GM19438 (cell line): Measurements from ENCODE around the gene TDG.
A peak's percentile ranks its signal among the peaks of the same experiment; 100 is the strongest.

Source experiments
- ATAC-seq: cut with Tn5 transposase; IDR thresholded peaks from one replicate; pipeline ENCODE4 v1.9.1; 2021; ENCODE audit warnings: low read depth; ENCODE audit not compliant: unreplicated experiment

The TDG gene

DNA sequence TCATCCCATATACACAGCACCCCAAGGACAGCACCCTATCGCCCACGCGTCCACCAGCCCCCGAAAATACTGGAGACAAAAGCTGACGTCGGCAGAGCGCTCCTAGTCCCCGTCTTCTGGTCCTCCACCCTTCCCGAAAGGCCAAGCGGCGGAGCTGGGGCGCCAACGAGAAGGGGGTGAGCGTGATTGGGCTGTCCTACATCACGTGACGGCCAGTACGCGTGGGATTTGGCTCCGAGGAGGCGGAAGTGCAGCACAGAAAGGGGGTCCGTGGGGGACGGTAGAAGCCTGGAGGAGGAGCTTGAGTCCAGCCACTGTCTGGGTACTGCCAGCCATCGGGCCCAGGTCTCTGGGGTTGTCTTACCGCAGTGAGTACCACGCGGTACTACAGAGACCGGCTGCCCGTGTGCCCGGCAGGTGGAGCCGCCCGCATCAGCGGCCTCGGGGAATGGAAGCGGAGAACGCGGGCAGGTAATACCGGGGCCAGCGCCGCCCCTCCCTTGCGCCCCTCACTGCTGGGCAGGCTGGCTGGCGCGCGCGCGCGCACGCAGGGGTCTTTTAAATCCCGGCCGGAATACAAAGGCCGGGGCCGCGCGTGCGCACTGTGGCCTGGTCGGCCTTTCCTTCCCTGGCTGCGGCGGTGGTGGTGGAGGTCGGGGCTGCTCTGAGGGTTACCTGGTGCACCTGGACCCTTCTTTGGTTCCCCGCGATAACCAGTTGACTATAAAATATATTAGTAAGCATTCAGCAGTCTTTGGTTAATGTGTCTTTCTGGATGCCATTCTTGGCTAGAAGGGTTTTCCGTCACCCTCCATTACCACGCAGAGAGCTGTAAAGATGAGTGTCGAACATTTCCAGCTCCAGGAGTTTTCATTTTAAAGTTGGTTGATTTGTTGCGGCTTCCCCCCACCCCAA, at the start of gene TDG:
Gene TDG (plus strand): TSS at position 283 of the 915 bp plus-strand sequence. CDS start 166 bp downstream, at position 449.
- ATAC-seq = peak; percentile 97

DNA sequence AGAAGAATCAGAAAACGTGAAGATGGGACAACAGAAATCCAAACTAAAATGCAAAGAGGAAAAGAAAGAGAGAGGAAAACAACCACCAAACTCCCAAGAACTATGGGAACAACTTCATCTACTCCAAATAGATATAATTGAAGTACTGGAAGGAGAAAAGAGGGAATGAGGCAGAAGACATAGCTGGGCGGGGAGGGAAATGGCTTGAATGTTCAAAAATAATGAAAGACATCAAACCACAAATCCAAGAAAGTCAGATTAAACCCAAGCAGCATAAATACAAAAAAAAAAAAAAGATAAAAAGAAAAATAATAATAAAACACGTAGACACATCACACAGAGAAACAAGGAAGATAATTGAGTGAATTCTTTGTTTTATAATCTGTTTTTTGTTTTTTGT, 47.8 kb upstream of the TDG start:
- no peak for ATAC-seq

DNA sequence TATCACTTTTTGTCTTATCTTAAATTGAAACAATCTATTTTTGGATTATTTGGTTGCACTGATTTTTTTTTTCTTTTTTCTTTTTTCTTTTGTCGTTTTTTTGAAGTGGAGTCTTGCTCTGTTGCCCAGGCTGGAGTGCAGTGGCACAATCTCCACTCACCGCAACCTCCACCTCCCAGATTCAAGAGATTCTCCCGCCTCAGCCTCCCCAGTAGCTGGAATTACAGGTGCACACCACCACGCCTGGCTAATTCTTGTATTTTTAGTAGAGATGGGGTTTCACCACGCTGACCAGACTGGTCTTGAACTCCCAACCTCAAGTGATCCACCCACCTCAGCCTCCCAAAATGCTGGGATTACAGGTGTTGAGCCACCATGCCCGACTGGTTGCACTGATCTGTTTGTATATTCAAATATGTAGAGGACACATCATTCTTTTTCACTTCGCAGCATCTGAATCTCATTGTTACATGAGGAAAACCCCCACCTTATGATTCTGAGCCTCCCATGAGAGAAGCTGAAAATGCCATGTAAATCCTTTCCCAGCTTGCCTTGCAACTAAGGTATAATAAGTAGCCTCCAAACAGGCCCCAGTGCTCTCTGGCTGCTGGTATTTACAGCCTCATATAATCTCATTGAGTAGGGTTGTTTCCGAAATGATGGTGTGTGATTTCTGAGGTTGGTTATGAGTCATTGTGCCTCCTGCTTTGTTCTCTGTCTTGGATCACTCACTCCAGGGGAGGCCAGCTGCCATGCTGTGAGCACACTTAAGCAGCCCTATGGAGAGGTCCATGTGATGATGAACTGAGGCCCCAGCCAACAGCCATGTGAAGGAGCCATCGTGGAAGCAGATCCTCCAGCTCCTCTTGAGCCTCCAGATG, 40.7 kb upstream of the TDG start:
- peak; percentile 30 for ATAC-seq

GRCh38 chr12:103928682-103929045, 37.0 kb upstream of the TDG start:
- ATAC-seq = peak; percentile 9

- ATAC-seq = peak; percentile 22
These were observed 36.5 kb upstream of the TDG start for GRCh38 chr12:103929046-103929783.

DNA sequence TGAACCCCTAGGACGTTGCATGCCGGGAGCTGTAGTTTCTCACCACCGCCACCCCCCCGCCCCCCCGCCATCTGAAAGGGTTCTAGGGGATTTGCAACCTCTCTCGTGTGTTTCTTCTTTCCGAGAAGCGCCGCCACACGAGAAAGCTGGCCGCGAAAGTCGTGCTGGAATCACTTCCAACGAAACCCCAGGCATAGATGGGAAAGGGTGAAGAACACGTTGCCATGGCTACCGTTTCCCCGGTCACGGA, 36.0 kb upstream of the TDG start:
- no peak for ATAC-seq

GRCh38 chr12:103930034-103930786, 35.5 kb upstream of the TDG start, which contains the start of gene HSP90B1:
Gene HSP90B1 (plus strand): TSS chr12:103930410. CDS start chr12:103930516, 106 bp downstream.
- ATAC-seq = peak; percentile 54

- no peak for ATAC-seq
These were observed 34.6 kb upstream of the TDG start for GRCh38 chr12:103930787-103931735.

DNA sequence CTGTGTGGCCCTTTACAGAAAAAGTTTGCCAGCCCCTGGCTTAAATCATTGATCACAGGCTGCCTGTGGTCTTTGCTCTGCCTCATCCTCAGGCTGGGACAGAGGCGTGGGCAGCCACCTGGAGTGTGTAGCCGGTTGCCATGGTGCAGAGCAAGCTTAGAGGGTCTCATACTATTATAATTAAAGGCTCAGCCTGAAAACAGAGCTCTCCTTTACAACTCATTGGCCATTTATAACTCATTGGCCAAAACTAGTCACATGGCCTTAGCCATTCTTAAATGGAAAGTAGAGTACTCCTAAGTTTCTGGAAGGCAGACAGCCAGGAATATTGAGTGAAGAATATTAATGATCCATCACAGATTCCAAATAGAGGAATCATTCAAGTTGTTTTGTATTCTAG, 32.4 kb upstream of the TDG start:
- ATAC-seq = no peak

DNA sequence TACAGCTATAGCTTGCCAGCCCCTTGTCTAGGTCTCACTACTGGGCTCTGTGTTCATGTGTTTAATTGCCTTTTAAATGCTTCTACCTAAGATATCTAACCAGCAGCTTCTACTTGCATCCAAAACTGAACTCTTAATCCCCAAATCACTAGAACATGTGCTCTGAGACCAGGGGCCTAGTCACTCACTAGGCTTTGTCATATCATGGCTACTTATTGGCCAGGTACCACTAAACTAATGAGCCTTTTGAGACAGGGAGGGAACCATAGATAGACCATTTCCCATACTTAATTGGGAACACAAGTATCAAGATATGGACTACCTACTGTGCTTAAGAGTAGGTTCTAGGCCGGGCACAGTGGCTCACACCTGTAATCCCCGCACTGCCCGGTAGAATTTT, 29.0 kb upstream of the TDG start:
- no peak for ATAC-seq

GRCh38 chr12:103944964-103945363, 20.7 kb upstream of the TDG start:
- ATAC-seq = no peak

DNA sequence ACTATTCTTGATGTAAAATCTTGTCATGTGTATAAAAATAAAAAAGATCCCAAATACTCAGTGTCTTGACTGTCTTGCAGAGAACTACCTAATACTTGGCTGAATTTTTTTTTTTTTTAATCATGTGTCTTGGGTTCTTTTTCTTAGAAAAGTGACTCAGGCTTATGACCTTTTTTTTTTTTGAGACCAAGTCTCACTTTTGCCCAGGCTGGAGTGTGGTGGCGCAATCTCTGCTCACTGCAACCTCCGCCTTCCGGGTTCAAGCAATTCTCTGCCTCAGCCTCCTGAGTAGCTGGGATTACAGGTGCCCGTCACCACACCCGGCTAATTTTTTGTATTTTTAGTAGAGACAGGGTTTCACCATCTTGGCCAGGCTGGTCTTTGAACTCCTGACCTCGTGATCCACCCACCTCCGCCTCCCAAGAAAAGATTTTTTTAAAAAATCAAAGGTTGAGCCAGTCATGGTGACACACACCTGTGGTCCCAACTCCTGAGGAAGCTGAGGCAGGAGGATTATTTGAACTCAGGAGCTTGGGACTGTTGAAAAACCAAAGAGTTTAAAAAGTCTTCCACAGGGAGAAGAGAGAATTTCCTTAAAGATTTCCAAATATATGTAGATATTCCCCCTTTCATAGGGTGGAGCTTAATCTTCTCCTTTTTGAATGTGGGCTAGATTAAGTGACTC, 17.7 kb upstream of the TDG start:
- ATAC-seq = no peak

DNA sequence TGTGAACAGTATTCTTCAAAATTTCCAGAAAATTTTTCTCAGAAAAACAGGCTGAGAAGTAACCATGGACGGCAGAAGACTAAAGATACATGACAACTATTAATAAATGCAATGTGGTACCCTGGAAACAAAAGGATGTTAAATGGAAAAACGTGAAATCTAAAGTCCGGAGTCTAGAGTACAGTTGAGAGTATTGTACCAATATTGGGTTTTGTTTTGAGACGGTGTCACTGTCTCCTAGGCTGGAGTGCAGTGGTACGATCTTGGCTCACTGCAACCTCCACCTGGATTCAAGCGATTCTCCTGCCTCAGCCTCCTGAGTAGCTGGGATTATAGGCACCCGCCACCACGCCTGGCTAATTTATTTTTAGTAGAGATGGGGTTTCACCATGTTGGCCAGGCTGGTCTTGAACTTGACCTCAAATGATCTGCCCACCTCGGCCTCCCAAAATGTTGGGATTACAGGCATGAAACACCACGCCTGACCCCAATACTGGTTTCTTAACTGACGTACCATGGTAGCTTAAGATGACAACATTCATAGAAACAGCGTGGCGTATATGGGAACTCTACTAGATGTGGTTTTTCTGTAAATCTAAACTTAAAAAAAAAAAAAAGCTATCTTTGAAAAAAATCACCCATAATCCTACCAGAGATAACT, 16.8 kb upstream of the TDG start:
- ATAC-seq = no peak

- no peak for ATAC-seq
These were observed 13.2 kb upstream of the TDG start for GRCh38 chr12:103952497-103952896.

GRCh38 chr12:103955811-103956508, 9.7 kb upstream of the TDG start:
- ATAC-seq = no peak

GRCh38 chr12:103956509-103957027, 9.1 kb upstream of the TDG start:
- peak; percentile 33 for ATAC-seq

DNA sequence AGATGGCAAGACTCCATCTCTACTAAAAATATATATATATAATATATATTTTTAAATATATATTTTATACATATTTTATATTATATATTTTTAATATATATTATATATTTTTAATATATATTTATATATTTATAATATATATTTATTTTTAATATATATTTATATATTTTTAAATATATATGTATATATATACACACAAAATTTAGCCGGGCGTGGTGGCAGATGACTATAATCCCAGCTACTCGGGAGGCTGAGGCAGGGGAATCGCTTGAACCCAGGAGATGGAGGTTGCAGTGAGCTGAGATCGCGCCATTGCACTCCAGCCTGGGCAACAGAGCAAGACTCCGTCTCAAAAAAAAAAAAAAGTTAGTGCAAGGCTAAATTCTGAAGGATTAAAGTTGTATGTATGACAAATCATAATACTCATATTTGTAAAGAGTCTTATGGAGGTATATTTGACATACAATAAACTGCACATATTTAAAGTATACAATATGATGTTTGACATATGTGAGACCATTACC, 7.7 kb upstream of the TDG start:
- no peak for ATAC-seq
